LNCAP (cell line): Measurements from ENCODE around the gene TTLL7.

Experiments used
- CTCF ChIP-seq: fragments of 450-650 bp; IDR thresholded peaks from 2 replicates; pipeline ENCODE4 v1.5.1; 2017; ENCODE audit warnings: mild to moderate bottlenecking

The TTLL7 gene

GRCh38 chr1:83887483-83887882, 111.4 kb downstream of the TTLL7 start:
- TF ChIP-seq CTCF, result no peak

- no peak for TF ChIP-seq CTCF
Measured at GRCh38 chr1:83883979-83884378, 115.0 kb downstream of the TTLL7 start.

DNA sequence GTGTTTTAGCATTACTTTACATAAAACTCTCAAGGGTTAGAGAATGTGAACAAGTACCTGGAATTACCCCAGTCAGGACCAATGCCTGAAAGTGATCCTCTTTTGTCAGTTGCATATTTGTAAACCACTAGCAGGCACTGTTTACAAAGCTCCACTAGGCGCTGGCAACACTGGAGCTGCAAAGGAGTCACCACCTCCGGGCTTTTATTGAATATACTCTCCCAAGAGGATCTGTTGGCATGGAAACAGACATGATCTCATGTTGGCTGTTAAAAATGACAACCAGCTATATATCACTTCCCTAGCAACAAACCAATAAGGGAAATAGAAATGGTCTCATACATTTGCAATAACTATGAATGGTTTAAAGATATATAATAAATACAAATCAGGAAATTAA, 116.0 kb downstream of the TTLL7 start:
- TF ChIP-seq CTCF, result peak; percentile 71

DNA sequence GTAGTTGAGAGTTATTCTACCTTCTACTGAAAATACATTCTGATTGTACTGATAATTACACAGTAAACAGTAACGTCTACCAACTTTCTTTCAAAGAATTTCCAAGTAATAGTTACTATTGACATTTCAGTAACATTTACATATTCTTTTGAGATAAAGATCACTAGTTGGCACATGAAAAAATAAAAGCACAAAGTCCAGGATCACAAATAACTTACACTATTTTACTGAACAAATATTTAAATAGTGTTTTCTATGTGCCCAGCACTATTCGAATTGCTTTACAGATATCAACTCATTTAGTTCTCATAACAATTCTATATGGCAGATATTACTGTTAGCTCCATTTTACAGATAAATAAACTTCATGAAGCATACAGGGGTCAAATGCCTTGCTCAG, 126.4 kb downstream of the TTLL7 start:
- TF ChIP-seq CTCF, result no peak

DNA sequence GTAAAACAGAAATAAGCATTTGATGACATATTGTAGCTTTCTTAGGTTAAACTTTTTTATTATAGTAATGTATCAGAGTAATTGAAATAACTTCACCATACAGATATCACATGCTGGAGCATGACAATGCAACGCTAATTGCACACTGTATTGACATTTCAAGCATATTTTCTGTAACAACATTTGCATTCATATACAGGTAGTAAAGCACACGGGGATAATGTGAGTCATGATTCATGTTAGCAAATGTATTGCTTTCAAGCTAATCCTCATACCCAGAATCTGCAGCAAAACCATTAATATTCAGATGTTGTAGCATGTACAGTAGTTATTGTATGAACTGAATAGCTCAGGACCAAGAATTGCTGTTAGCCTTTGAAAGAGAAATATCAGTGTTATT, 133.9 kb downstream of the TTLL7 start:
- no peak for TF ChIP-seq CTCF

- TF ChIP-seq CTCF, result peak; percentile 30; the same call in 1 of the 2 replicates
Measured at GRCh38 chr1:83860490-83861221, 138.3 kb downstream of the TTLL7 start.

GRCh38 chr1:83857716-83858115, 141.2 kb downstream of the TTLL7 start:
- TF ChIP-seq CTCF, result no peak

- peak; percentile 67 for TF ChIP-seq CTCF
Measured at GRCh38 chr1:83857103-83857502, 141.8 kb downstream of the TTLL7 start.
